Heart left ventricle (tissue), 13 donors: ENCODE measurements around the gene NEMP2.

Experiments
- CTCF ChIP-seq, 12 donors: fragments of 200-600 bp; sonication (generic) in 4 of 12; IDR thresholded peaks; one replicate each; pipeline versions ENCODE4 v1.5.0 to v1.8.0; 2018 to 2022; ENCODE audit warnings: antibody characterized with exemption in 12 of 12, mild to moderate bottlenecking in 5 of 12
- POLR2A ChIP-seq, 2 donors: fragments of 450-650 bp; IDR thresholded peaks; one replicate each; pipeline ENCODE4 v1.6.1; 2017; ENCODE audit warnings: antibody characterized with exemption in 2 of 2, mild to moderate bottlenecking in 2 of 2, moderate library complexity in 2 of 2
- donor health status: ischemic (EF 13 %, LVEDD 7.1; RV severe dilation, severe dysfunction).
- donor health status: DM: no; HTN: yes; CAD: no.
- donor health status: DM: no; HTN: no; CAD: no.
- donor health status: ischemic (EF 25% LVEDD 6.9; RV normal size, moderate dysfunction).
- donor health status: ischemic (EF 25% LVEDD 5.7; RV mildly dilated, moderate dysfunction).
- donor health status: ischemic (EF 35%, LVEDD 5.7; RV mildly dilated, moderate dysfunction).
- donor health status: nonischemic (EF 11% LVEDD 7.7; RV severe dilation, severe dysfunction).
- donor health status: DM: yes; HTN: yes; CAD: no.
- donor health status: PGD.
- donor health status: ischemic (EF 29% LVEDD 5.4; RV normal size, mild dysfunction).
- donor health status: nonischemic (EF 23%, LVEDD 6.1; RV moderate dilation, normal function).

- TF ChIP-seq CTCF (IDR thresholded peaks at IDR 0.05): no peak
- no peak for TF ChIP-seq POLR2A (IDR thresholded peaks at IDR 0.05)
Measured at GRCh38 chr2:190579058-190579410, 44.5 kb upstream of the NEMP2 start.
